ENCODE data around the gene SLX4IP.
"Not testable (repeated sequence)": the region's sequence is repeated elsewhere in the genome, so short reads cannot be mapped to it uniquely, and the experiment has no call there.

SLX4IP gene

GRCh38 chr20:10576411-10577090, 141.4 kb downstream of the SLX4IP start:
- DNase-seq (ENCODE audit: low spot score) = no peak

GRCh38 chr20:10577648-10578047, 142.5 kb downstream of the SLX4IP start:
- no peak for DNase-seq (ENCODE audit: low spot score)

- DNase-seq (ENCODE audit: low spot score) = peak; percentile 32
These were observed 143.5 kb downstream of the SLX4IP start for GRCh38 chr20:10578607-10579006.

- no peak for DNase-seq (ENCODE audit: low spot score)
These were observed 144.8 kb downstream of the SLX4IP start for GRCh38 chr20:10579942-10580341.

GRCh38 chr20:10580700-10581099, 145.6 kb downstream of the SLX4IP start:
- no peak for DNase-seq (ENCODE audit: low spot score)

DNA sequence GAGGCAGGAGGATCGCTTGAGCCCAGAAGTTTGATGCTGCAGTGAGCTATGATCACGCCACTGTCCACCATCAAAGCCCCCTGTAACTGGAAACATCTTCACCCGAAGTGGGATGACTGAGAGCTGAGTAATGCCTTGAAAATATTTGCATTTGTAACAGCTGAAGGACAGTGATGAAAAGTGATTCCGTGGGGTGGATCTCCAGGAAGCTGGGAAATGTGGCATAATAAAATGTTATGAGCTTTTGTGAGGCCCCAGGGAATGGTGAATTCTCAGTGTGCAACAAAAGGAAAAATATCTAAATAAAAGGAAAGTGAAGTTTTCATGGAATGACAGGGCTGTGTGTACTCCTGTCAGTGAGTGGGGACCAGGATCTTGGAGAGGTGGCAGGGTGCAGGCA, 146.7 kb downstream of the SLX4IP start:
- no peak for DNase-seq (ENCODE audit: low spot score)

- no peak for DNase-seq (ENCODE audit: low spot score)
These were observed 149.3 kb downstream of the SLX4IP start for GRCh38 chr20:10584371-10584770.

DNA sequence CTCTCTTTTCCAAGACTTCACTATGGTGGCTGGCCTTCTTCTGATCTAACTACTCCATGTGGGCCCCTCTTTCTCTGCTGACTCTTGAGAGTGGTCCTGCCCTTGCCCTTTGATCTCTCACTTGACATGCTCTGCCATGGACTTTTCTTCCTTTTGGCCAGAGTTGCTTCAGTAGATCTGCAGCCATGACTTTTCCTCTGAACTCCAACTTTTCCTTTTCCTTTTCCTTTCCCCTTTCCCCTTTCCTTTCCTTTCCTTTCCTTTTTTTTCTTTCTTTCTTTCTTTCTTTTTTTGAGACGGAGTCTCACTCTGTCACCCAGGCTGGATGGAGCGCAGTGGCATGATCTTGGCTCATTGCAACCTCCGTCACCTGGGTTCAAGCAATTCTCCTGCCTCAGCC, 150.2 kb downstream of the SLX4IP start:
- no peak for DNase-seq (ENCODE audit: low spot score)

- no peak for DNase-seq (ENCODE audit: low spot score)
These were observed 151.2 kb downstream of the SLX4IP start for GRCh38 chr20:10586296-10586695.

DNA sequence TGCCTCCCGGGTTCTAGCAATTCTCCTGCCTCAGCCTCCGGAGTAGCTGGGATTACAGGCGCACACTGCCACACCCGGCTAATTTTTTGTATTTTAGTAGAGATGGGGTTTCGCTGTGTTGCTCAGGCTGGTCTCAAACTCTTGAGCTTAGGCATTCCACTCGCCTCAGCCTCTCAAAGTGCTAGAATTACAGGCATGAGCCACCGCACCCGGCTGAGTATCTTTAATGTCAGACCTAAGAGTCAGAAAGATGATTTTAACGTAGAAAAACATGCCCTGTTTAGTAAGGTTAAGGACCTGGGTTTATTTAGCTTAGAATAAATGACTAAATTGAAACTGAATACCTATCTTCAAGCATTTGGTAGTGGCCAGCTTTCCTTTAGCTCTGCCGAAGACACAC, 155.3 kb downstream of the SLX4IP start:
- DNase-seq (ENCODE audit: low spot score) = not testable (repeated sequence)

- DNase-seq (ENCODE audit: low spot score) = no peak
These were observed 156.0 kb downstream of the SLX4IP start for GRCh38 chr20:10590950-10591671.

DNA sequence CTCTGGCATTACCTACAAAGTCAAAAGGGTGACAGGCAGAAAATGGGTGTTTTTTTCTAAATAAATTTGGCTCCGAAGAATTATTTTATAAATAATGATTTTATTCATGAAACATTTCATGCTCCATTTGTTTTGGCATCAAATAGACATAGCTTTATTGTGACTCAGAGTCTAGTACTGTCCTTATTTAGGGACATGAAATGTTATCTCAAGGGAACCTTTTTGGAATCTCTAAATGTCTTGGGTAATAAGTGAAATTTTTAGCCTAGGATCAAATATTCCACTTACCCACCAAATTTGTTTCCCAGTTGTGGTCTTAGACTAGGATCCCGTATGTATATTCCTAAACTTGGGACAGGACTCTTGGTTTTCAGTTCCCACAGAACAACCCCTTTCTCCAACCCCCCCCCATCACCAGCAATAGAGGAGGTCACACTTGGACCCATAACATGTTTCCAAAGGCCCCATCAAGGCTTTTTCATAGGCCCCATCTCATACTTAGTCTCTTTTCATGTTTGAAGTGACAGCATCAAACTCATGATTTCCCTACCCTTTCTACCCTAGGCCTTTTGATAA, 156.9 kb downstream of the SLX4IP start:
- no peak for DNase-seq (ENCODE audit: low spot score)

DNA sequence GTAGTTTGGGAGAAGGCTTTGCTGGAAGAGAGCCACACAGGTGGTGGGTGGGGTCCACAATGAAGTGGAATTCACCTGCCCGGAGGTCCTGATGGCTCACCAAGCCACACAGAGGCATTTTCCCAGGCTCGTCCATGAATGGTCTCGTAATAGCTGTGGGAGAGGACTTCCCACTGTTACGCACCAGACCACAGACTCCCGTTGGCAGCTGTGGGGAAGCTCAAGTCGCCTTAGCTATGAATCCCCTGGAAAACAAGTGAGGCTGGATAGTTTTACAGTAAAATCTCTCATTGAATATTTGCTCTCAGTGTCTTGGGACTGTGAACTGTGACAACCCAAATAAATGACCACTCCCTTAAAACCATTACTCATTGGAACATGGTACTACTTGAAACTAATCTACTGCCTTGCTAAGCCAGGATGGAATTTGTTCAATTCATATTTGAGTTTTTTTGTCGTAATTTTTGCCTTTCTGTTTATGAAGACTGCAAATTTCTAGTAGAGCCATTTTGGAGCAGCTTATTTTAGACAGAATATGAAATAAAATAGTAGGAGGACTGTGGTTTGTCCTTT, 159.3 kb downstream of the SLX4IP start:
- no peak for DNase-seq (ENCODE audit: low spot score)

DNA sequence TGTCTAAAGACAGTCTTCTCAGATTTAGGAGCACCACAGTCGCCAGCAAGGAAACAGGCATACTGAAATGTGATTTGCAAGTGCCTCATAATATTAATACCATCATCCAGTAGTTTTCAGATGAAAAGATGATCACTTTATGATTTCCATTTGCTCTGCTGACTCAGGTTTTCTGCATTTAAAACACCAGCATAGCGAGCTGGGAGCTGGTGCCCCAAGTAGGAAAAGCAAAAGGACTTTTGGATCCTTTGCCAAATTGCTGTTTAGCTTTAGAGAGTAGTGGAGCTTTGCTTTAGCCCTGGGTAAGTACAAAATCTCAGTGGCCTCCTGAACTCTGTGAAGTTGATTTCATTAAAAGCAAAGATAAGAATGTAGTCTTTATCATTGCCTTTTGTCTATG, 160.2 kb downstream of the SLX4IP start:
- DNase-seq (ENCODE audit: low spot score) = no peak

DNA sequence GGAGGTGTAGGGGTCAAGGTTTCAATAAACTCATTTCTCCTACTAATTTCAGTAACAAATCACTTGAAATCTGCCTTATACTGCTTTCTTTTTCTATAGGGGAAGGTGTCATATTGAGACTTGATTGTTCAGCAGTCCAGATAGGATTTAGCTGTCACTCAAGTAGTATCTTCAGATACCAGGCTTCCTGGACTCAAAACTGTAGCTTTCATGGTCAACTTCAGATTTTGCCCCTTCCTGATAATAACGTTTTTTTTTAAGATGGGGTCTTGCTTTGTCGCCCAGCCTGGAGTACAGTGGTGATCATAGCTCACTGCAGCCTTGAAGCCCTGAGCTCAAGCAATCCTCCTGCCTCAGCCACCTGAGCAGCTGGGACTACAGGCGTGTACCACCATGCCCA, 160.9 kb downstream of the SLX4IP start:
- no peak for DNase-seq (ENCODE audit: low spot score)

DNA sequence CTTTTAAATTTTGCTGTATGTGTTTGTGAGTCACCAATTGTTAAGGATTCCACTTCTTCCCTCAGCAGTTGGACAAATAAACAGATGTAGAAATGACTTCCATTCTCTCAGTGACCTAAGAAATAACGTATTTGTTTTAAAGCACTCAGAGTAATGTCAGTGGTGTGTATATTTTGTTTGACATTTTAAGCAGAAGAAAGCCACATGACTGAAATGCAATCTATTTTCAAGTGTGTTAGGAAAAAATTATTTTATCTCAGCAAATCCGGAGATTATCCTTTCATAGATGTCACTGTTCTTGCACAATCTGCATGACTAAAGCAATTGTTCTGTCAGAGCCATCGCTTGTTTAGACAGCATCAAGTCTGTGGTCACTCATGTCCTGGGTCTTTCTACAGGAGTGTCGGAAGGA, 161.6 kb downstream of the SLX4IP start:
- DNase-seq (ENCODE audit: low spot score) = no peak

DNA sequence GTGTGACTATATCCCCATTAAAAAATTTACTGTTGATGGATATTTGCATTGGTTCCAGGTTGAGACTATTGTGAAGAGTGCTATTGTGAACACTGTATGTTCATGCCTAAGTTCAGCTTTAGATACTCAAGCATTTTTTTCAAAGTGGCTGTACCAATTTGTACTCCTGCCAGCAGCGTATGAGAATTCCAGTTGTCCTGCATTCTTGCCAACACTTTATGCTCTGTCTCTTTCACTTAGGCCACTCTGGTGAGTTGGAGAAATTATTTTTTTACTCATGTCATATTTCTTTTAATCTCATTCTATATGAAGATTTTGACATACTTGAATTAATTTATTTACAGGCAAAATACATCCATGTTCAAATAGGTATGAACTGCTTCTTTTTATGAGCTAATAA, 162.5 kb downstream of the SLX4IP start:
- no peak for DNase-seq (ENCODE audit: low spot score)

- DNase-seq (ENCODE audit: low spot score) = no peak
These were observed 167.2 kb downstream of the SLX4IP start for GRCh38 chr20:10602221-10602871.

DNA sequence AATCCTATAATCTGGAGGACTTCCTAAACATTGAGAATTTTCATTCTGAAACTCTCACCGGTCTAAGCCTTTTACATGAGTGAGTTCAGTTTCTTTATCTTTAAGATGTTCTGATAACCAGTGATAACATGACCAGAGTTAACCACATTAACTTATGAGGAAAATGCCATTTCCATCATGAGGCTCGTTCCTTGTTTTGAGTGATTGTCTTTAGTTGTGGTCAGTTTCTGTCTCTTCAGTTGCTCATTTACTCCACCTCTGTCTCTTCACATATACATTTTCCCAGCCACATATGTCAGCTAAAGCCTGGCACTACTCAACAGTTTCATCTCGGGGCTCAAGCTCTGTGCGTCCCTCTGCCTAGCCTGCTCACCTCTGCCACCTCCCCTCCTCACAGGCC, 168.3 kb downstream of the SLX4IP start:
- no peak for DNase-seq (ENCODE audit: low spot score)

GRCh38 chr20:10603971-10604864, 169.1 kb downstream of the SLX4IP start:
- DNase-seq (ENCODE audit: low spot score) = peak; percentile 62

DNA sequence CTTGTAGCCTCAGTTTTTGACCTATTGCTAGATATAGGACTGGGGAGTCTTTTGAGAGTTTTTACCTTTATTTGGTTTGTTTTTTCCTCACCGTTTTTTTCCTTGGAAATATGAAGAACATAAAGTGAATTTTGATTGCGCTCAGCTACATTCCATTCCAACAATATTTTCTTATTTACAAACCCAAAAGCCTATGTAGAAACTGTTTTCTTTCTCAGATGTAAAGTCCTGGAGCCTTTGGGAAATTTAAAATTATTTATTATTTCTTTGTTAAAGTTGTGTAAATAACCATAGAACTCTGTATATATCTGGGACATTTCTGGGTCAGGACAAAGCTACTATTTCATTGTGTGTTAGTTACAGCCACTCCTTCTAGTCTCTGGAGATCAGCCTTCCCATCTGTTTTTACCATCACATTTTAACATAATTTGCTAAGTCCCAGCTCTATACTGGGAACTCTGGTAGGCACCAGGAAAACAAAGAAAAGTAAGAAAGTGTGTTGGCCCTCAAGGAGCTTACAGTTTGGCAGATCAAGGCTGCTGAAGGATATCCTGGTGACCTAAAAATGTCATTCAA, 169.8 kb downstream of the SLX4IP start:
- DNase-seq (ENCODE audit: low spot score) = no peak
